Suprapubic skin (tissue), 4 donors: ENCODE data around the gene RBM19.

Experiments
- EP300 ChIP-seq: sonication (generic); formaldehyde crosslinking; IDR thresholded peaks from one replicate; pipeline ENCODE4 v1.6.1; 2017; ENCODE audit warnings: antibody characterized with exemption
- POLR2AphosphoS5 ChIP-seq, 3 donors: sonication (generic); formaldehyde crosslinking; IDR thresholded peaks; one replicate each; pipeline ENCODE4 v1.6.1; 2017; ENCODE audit warnings: antibody characterized with exemption in 3 of 3
- TF ChIP-seq, protein P1 (sequence below), 2 donors: fragments of 200-600 bp in 1 of 2; fragments of 450-650 bp in 1 of 2; sonication (generic) in 1 of 2; IDR thresholded peaks; one replicate each; pipeline ENCODE4 v1.5.1; 2016 to 2019; ENCODE audit warnings: antibody characterized with exemption in 2 of 2, mild to moderate bottlenecking in 1 of 2, moderate library complexity in 1 of 2

DNA sequence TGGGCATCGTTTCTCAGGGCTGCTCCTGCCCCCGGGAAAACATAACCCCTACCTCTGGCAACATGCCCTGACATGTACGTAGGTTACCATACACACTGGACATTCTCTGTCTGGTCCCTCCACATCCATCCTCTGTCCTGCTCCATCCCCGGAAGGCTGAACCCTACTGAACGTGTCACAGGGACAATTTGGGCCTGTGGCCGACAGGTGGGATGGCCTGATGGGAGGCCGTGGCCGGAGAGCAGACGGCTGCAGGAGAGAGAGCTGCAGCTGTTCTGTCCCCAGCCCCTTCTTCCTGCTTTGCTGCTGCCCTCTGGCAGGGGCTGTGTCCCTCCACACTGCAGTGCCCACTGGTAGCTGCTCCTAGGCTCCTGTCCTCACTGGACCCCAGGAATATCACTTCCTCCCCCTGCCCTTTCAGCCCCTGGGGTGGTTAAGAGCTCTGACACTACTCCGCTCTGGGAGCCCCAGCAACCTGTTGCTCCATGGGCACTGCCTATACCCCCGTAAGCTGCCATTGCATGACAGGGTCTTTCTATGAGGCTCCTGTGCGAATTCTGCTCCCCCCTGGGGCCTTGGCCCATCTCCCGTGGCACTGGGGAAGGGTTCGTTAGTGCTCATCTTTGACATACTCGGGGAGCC lies 125.6 kb downstream of the RBM19 start:
- TF ChIP-seq, protein P1, sequence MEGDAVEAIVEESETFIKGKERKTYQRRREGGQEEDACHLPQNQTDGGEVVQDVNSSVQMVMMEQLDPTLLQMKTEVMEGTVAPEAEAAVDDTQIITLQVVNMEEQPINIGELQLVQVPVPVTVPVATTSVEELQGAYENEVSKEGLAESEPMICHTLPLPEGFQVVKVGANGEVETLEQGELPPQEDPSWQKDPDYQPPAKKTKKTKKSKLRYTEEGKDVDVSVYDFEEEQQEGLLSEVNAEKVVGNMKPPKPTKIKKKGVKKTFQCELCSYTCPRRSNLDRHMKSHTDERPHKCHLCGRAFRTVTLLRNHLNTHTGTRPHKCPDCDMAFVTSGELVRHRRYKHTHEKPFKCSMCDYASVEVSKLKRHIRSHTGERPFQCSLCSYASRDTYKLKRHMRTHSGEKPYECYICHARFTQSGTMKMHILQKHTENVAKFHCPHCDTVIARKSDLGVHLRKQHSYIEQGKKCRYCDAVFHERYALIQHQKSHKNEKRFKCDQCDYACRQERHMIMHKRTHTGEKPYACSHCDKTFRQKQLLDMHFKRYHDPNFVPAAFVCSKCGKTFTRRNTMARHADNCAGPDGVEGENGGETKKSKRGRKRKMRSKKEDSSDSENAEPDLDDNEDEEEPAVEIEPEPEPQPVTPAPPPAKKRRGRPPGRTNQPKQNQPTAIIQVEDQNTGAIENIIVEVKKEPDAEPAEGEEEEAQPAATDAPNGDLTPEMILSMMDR (IDR thresholded peaks at IDR 0.05) = no peak
- TF ChIP-seq EP300 = no peak
- no peak for TF ChIP-seq POLR2AphosphoS5 (IDR thresholded peaks at IDR 0.05)
